Stimulated activated CD8-positive, alpha-beta memory T cell treated with anti-CD3 and anti-CD28 coated beads, Interleukin-15, amount 100 ng/mL, for 4 hours (primary cell): ENCODE results near the gene SNUPN.

Experiments
- DNase-seq, 2 donors: peaks; one replicate each; pipeline ENCODE4 v3.0.0-alpha.2; 2020; ENCODE audit warnings: low read depth in 2 of 2

Gene SNUPN

GRCh38 chr15:75654201-75654907 lies 28.8 kb upstream of the SNUPN start:
- DNase-seq, result no peak

GRCh38 chr15:75653347-75653913 lies 27.9 kb upstream of the SNUPN start:
- DNase-seq, result no peak

- DNase-seq, result no peak
Measured at GRCh38 chr15:75651810-75652543, 26.5 kb upstream of the SNUPN start.

GRCh38 chr15:75650908-75651809 lies 25.6 kb upstream of the SNUPN start:
- DNase-seq, result no peak

- DNase-seq, result no peak
Measured at GRCh38 chr15:75649848-75650247, 24.3 kb upstream of the SNUPN start.

GRCh38 chr15:75649045-75649761 lies 23.7 kb upstream of the SNUPN start:
- no peak for DNase-seq

GRCh38 chr15:75648156-75649000 lies 22.9 kb upstream of the SNUPN start:
- no peak for DNase-seq

GRCh38 chr15:75647370-75648155 lies 22.0 kb upstream of the SNUPN start, which contains the start of gene SNX33:
Gene SNX33 (plus strand): TSS chr15:75647912. CDS start chr15:75649103, 1,191 bp downstream.
- peak; percentile 37 to 40 for DNase-seq

GRCh38 chr15:75646944-75647364 lies 21.4 kb upstream of the SNUPN start:
- DNase-seq, result no peak

- no peak for DNase-seq
Measured at GRCh38 chr15:75646112-75646943, 20.8 kb upstream of the SNUPN start.

GRCh38 chr15:75644376-75644775 lies 18.9 kb upstream of the SNUPN start:
- no peak for DNase-seq

- DNase-seq, result no peak
Measured at GRCh38 chr15:75641603-75642002, 16.1 kb upstream of the SNUPN start.

GRCh38 chr15:75641179-75641503 lies 15.6 kb upstream of the SNUPN start:
- DNase-seq, result no peak

- DNase-seq, result peak in 1 of 2 donors; percentile 31
Measured at GRCh38 chr15:75640483-75641178, 15.1 kb upstream of the SNUPN start.

GRCh38 chr15:75639709-75640482 lies 14.4 kb upstream of the SNUPN start, which contains the start of gene IMP3:
Gene IMP3 (minus strand): TSS chr15:75640224. CDS start chr15:75640168, 56 bp downstream.
- DNase-seq, result peak; percentile 83 to 91

GRCh38 chr15:75639191-75639708 lies 13.7 kb upstream of the SNUPN start:
- DNase-seq, result no peak
